ENCODE results near the gene GRID2.

The GRID2 gene

DNA sequence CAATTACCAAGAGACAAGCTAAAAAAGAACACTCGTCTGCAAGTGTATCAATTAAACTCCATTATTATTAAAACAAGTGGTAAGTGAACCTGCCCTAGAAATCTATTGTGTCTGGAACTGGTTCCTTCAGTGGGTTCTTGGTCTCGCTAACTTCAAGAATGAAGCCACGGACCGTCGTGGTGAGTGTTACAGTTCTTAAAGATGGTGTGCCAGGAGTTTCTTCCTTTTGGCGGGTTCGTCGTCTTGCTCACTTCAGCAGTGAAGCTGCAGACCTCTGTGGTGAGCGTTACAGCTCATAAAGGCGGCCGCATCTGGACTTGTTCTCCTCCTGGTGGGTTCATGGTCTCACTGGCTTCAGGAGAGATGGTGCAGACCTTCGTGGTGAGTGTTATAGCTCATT is 231.8 kb downstream of the GRID2 start:
- no peak for DNase-seq (ENCODE audit: low read depth)
- TF ChIP-seq, protein P1, sequence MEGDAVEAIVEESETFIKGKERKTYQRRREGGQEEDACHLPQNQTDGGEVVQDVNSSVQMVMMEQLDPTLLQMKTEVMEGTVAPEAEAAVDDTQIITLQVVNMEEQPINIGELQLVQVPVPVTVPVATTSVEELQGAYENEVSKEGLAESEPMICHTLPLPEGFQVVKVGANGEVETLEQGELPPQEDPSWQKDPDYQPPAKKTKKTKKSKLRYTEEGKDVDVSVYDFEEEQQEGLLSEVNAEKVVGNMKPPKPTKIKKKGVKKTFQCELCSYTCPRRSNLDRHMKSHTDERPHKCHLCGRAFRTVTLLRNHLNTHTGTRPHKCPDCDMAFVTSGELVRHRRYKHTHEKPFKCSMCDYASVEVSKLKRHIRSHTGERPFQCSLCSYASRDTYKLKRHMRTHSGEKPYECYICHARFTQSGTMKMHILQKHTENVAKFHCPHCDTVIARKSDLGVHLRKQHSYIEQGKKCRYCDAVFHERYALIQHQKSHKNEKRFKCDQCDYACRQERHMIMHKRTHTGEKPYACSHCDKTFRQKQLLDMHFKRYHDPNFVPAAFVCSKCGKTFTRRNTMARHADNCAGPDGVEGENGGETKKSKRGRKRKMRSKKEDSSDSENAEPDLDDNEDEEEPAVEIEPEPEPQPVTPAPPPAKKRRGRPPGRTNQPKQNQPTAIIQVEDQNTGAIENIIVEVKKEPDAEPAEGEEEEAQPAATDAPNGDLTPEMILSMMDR (IDR thresholded peaks at IDR 0.05; ENCODE audit: insufficient read depth, low read depth, low read length, missing control alignments): no peak
- H3K4me3 ChIP-seq (ENCODE audit: low read length): no peak overlapping the region

DNA sequence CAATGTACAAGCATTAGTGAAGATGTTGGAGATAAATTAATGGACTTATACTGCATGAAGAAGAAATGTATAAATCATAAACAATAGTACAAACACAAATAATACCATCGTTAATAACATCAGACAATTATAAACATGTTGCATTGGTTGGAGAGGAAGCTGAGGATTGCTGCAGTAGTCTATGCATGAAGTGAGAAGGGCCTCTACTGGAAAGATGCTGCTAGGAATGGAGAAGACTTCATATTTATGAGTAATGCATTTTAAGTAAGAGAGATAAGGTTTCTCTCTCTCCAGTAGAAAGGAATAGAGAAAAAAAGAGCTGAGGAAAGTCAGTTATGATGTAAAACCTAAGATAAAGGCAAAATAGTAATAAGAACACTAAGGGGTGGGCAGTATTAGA is 247.8 kb downstream of the GRID2 start:
- DNase-seq (ENCODE audit: low read depth): no peak
- no peak overlapping the region for H3K4me3 ChIP-seq (ENCODE audit: low read length)
- TF ChIP-seq, protein P1 (IDR thresholded peaks at IDR 0.05; ENCODE audit: insufficient read depth, low read depth, low read length, missing control alignments): no peak

DNA sequence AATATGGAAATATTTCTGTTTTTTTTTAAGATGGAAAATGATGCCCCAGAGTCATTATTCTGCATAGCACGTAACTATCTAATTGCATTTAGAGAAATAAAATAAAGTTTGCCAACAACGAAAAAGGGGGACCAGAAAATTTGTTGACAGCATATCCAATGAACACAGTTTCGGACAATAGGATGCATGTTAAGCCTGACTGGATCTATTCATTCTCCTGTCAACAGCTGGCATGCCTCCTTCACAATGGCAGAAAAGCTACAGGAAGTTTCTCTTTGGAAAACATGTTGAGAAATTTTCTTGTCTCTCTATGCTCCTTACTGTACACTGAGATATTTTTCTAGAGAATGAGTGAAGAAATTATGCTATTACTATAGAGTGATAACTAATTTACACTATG is 262.5 kb downstream of the GRID2 start:
- TF ChIP-seq, protein P1 (IDR thresholded peaks at IDR 0.05; ENCODE audit: insufficient read depth, low read depth, low read length, missing control alignments): no peak
- H3K4me3 ChIP-seq (ENCODE audit: low read length): no peak overlapping the region
- no peak for DNase-seq (ENCODE audit: low read depth)

DNA sequence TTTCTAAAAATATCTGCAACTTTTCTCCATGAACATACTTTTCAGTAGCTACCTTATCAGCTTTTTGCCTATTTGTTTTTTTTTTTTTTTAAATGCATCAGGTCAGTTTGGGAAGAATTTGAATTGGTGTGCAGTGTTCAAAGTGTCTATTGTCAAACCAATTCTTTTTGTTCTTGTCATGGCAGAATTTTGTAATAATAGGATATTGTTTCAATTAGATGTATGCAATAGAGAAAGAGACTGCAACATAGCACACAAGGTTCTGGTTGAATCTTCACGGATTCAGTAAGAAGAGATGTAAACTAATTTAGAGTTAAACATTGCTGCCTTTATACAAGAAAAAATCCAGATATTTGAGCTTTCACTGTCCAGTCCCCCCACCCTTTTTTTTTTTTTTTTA is 277.1 kb downstream of the GRID2 start:
- no peak for DNase-seq (ENCODE audit: low read depth)
- TF ChIP-seq, protein P1 (IDR thresholded peaks at IDR 0.05; ENCODE audit: insufficient read depth, low read depth, low read length, missing control alignments): no peak
- H3K4me3 ChIP-seq (ENCODE audit: low read length): no peak overlapping the region

DNA sequence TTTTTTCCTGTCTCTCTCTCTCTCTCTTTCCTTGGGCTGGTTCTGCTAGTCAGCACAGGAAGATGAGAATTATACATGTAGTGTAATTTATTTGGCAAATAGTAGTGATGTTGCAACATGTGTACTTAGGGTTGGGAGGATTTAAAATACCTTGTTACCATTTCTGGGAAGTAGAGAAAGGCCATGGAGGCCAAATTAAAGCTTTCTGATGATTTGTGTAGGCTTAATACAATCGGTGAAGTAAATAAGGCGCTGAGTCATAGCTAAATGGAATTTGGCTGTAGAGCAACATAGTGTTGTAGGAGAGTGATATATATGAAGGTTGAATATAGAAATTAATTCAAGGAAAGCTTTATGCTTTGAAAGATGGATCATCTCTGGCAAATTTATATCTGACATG is 295.3 kb downstream of the GRID2 start:
- peak; percentile 89 for DNase-seq (ENCODE audit: low read depth)
- TF ChIP-seq, protein P1 (IDR thresholded peaks at IDR 0.05; ENCODE audit: insufficient read depth, low read depth, low read length, missing control alignments): no peak
- no peak overlapping the region for H3K4me3 ChIP-seq (ENCODE audit: low read length)

DNA sequence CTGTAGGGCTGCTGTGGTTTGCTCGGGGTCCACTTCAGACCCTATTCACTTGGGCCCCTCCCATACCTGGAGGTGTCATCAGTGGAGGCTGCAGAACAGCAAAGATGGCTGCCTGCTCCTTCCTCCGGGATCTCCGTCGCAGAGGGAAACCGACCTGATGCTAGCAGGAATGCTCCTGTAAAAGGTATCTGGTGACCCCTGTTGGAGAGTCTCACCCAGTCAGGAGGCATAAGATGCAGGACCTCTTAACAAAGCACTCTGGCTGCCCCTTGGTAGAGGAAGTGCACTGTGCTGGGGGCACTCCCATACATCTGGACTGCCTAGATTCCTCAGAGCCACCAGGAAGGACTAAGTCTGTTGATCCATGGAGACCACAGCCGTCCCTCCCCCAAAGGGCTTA is 296.9 kb downstream of the GRID2 start:
- TF ChIP-seq, protein P1 (IDR thresholded peaks at IDR 0.05; ENCODE audit: insufficient read depth, low read depth, low read length, missing control alignments): no peak
- no peak overlapping the region for H3K4me3 ChIP-seq (ENCODE audit: low read length)
- no peak for DNase-seq (ENCODE audit: low read depth)

DNA sequence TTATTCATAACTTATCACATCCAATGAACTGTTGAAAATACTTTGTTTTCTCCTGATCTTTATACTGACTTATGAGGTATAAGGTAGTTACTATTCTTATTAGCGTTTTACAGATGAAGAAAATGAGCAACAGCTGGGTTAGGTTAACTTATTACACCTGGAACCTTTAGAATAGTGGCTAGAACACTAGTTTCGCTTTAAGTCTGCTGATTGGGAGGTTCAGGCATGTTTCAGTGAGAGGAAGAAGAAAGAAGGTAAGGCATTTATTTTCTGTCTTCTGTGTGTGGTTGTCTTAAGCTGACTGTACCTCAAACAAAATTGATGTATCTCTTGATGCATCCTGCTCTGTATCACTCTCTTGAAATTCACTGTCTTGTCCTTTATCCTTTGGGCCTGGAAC is 302.5 kb downstream of the GRID2 start:
- TF ChIP-seq, protein P1 (IDR thresholded peaks at IDR 0.05; ENCODE audit: insufficient read depth, low read depth, low read length, missing control alignments): no peak
- no peak for DNase-seq (ENCODE audit: low read depth)
- no peak overlapping the region for H3K4me3 ChIP-seq (ENCODE audit: low read length)
